GM19455 (cell line): Measurements from ENCODE around the gene ATP9A.
"Not testable (repeated sequence)": the region's sequence is repeated elsewhere in the genome, so short reads cannot be mapped to it uniquely, and the experiment has no call there.

Experiments
- ATAC-seq: cut with Tn5 transposase; IDR thresholded peaks from one replicate; pipeline ENCODE4 v1.9.1; 2021; ENCODE audit not compliant: unreplicated experiment

Gene ATP9A

DNA sequence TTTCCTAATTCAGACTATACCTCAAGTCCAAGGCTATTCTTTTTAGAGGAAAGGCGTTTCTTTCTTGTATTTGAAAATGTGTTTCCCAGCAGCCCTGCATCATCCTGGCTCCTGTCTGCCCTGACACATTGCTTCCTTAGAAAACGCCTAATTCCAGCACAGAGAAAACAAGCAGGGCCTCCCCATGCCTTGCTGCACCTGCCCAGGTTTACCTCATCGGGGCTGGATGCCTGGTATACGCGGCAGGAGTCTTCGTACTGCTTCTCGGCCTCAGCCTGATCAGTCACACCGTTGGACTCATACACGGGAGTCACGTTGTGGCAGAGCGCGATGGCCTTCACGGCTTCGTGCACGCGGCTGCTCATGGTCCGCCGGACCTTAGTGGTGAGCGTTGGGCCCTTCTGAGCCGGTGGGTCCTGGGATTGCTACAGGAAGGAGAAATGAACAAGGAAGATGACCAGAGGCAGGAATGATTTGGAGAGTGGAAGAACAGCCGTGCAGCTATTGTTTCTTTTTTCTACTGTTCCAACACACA, 111.4 kb downstream of the ATP9A start:
- ATAC-seq: no peak

DNA sequence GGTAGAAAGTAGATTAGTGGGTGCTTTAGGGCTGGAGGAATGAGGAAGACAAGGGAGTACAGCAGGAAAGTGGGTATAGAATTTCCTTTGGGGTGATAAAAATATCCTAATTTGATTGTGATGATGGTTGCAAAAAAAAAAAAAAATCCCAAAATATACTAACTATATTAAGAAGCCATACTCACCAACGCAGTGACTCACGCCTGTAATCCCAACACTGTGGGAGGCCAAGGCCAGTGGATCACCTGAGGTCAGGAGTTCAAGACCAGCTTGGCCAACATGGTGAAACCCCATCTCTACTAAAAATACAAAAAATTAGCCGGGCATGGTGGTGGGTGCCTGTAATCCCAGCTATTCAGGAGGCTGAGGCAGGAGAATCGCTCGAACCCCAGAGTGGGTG, 112.1 kb downstream of the ATP9A start:
- not testable (repeated sequence) for ATAC-seq

DNA sequence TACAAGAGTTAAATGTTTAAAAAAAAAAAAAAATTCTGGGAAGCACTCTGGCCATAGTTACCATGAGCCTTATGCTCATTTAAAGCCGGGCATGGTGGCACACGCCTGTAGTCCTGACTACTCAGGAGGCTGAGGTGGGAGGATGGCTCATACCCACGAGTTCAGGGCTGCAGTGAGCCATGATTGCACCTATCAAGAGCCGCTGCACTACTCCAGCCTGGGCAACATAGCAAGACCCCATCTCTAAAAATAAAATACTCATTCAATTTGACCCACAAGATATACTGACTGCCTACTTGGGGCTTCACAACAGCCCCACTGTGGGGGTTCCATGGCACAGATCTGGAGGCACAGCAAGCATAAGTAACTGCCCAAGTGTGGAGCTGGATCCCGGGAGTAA, 113.7 kb downstream of the ATP9A start:
- no peak for ATAC-seq

DNA sequence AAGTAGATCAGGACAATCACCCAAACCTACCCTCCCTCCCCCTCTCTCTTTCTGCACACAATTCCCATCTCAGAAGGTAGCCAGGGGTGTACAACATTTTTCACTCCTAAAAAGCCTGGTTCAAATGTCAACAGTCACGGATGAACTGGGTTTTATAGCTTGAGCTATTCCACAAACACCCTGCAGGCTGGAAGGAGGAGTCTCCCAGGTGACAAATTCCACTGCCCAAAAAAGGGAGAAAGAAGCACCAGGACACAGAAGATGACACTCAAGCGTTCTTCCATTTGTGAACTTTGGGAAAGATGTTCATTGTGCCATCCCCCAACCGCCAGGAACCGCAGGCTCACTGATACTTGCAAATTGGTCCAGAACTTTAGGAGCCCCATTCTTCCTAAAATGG, 114.1 kb downstream of the ATP9A start:
- ATAC-seq: no peak

DNA sequence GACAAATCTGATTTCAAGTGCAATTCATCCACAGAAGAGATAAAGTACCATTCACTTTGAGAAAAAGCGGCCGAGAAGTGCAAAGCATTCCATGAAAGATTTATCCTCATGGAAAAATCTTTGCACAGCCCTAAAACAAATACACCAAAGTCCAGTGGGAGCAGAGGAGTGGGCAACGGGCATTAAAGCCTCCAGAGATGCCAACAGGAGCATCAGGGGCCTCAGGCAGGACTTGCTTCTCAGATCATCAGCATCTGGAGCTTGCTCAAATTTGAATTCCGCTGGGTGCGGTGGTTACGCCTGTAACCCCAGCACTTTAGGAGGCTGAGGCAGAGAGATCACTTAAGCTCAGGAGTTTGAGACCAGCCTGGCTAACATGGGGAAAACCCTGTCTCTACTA, 115.0 kb downstream of the ATP9A start:
- no peak for ATAC-seq

DNA sequence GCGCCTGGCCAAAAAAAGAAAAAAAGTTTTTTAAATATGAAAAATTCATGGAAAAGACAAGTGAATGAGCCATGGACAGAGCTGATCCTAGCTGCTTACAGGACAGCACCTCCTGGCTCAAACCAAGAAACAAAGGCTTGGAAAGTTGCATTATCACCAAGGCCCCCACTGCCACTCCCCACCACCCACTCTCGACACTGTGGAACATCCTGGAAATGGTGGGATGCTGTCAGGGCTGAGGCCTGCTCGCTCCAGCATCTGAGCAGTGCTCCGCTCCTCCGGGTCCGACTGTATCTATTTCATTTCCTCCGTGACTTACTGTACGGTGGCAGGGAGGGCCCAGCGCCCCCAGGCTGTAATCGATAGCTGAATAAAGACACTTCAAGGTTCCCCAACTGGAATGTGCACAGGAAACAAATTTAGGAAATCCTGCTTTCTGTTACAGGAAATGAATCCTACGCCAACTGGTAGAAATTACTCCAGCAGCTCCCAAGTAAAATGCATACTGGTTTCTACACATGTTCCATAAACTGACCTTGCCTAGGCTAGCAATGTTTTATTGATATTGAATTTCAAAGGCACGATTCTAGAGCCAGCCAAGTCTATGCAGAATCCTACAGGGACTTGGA, 116.2 kb downstream of the ATP9A start:
- ATAC-seq: no peak

DNA sequence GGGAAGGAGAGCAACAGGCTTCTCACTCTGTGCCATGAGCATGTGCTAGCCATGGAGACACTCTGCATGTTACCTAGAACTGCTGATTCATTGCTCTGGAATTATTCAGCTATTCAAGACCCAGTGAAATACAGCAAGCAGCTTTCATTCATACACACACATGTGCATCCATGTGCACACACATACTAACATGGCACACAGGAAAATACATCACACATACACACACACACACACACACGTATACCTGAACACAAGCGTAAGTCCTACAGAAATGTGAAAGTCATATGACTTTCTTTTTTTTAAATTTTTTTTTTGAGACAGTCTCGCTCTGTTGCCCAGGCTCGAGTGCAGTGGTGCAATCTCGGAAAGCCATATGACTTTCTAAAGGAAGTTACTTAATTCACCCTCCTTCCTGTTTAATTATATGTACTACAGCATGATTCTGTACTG, 117.5 kb downstream of the ATP9A start:
- no peak for ATAC-seq

DNA sequence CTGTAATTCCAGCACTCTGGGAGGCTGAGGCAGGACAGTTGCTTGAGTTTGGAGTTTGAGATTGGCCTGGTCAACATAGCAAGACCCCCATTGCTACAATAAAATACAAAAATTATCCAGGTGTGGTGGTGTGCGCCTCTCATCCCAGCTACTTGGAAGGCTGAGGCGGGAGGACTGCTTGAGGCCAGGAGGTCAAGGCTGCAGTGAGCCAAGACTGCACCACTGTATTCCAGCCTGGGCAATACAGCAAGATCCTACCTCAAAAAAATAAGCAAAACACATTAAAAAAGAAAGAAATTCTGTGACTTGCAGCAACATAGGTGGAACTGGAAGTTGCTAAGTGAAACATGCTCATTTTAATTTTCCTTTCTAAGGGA, 119.6 kb downstream of the ATP9A start:
- no peak for ATAC-seq

DNA sequence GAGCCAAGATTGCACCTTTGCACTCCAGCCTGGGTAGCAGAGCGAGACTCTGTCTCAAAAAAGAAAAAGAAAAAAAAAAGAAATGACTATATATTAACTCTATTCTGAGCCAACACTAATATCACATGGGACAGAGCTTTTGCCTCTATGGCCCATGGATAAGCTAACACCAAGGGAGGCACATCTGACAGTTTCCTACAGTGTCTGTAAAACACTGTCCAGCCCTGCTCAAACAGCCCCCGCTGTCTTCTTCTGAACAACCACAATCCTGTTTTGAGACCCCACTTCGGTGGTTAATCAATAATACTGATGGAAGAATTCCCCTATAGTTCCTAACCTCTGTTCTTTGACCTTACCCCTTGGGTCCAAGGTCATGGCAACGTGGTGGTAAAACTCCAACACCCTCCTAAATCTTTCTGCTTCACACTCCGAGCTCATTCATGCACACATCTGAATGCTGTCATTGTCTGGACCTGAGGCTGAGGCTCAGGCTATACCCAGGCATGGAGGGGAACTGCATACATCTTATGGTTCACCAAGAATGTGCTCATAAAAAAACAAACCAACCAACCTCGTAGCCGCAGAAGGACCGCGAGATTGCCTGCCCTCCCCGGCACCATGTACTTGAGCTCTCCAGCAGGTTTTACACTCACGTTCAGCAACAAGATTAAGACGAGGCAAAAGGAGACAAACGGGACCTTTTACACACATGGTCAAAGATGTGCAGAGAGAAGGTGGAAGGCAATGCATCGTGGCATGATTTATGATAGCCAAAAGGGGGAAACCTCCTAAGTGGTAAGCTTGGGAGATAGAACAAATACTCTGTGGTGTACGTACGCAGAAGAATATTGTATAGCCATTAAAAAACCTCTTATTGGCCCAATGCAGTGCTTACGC, 120.3 kb downstream of the ATP9A start:
- ATAC-seq: no peak

DNA sequence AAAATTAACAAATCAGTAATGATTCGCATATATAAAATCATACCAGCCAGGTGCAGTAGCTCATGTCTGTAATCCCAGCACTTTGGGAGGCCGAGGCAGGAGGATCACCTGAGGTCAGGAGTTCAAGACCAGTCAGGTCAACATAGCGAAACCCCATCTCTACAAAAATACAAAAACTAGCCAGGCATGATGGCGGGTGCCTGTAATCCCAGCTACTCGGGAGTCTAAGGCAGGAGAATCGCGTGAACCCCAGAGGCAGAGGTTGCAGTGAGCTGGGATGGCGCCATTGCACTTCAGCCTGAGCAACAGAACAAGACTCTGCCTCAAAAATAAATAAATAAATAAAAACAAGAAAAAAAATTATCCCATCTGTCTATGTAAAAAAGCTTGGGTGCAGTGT, 124.4 kb downstream of the ATP9A start:
- not testable (repeated sequence) for ATAC-seq

DNA sequence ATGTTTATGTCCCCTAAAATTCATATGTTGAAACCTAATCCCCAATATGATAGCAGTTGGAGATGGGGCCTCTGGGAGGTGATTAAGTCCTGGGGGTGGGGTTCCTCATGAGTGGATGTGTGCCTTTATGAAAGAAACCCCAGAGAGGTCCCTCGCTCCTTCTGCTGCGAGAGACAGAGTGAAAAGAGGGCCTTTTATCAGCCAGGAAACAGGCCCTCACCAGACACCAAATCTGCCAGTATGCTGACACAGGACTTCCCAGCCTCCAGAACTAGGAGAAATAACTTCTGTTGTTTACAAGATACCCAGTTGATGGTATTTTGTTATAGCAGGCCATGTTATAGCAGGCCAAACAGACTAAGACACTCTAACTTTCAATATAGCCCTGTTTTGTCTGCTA, 124.8 kb downstream of the ATP9A start:
- ATAC-seq: no peak

DNA sequence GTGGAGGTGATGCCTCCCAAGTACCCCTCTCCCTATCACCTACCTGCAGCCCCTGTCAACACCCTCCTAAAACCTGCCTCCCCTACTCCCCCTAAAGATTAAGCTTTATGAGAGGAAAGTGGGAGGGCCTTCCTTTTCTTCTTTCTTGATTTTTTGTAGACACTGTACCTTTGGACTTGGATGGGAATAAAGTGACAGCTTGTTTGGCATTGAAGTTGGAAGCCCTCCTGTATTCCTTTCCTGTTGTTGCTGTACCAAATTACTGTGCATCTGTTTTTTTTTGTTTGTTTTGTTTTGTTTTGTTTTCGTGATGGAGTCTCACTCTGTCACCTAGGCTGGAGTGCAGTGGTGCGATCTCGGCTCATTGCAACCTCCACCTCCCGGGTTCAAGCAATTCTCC, 126.3 kb downstream of the ATP9A start:
- no peak for ATAC-seq

DNA sequence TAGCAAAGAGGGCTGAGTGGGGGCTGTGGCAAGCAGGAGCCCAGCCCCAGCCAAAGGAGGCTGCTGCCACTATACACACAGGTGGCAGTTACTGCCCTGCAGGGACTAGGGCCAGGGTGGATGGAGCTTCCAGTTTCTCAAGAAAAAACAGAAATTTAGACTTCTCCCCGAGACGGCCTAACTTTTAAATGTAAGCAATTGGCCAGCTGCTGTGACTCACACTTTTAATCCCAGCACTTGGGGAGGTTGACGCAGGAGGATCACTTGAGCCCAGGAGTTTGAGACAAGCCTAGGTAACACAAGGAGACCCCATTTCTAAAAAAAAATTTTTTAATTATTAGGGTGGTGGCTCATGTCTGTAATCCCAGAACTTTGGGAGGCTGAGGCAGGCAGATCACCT, 127.4 kb downstream of the ATP9A start:
- ATAC-seq: no peak

DNA sequence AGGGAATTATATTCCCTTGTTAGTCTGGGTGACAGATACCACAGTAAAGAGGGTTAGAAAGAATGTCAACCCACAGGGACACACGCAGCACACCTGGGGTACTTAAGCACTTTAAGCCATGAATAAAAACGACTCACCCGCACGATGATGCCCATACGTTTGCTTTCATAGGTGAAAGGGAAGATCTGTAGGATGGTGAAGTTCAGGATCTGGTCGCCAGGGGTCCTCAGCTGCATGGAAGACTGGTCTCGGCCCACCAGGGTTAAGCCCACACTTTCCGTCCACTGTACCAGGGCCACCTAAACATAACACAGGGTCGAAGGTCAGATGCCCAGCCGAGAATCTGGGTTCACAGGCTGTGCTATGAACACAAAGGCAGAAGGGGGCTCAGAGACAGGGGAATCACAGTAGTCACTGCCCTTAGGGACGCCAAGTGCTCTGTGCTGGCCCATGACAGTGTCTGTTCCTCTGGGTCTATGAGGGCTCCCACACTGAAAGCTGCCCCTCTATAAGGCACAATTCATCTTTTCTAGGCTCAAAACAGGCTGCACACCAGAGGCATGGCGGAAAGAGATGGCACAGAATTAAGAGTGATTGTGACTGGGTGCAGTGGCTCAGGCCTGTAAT, 128.9 kb downstream of the ATP9A start:
- no peak for ATAC-seq

DNA sequence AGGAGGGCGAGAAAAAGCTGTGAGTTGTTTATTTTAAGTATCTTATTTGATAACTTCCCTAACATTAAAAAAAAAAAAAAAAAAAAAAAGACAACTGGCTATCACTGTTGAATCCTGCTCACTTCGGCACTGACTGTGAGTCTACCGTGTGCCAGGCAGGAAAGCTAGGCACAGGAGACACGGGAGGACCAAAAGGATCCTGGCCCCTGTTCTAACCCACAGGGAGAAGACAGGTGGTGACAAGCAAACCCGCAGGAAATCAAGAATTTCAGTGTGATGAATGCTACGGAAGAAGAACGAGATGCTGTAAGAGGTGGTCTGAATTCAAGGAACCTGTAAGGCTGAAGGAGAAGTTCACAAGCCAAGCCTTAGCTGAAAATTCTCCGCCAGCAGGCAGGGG, 130.9 kb downstream of the ATP9A start:
- no peak for ATAC-seq

DNA sequence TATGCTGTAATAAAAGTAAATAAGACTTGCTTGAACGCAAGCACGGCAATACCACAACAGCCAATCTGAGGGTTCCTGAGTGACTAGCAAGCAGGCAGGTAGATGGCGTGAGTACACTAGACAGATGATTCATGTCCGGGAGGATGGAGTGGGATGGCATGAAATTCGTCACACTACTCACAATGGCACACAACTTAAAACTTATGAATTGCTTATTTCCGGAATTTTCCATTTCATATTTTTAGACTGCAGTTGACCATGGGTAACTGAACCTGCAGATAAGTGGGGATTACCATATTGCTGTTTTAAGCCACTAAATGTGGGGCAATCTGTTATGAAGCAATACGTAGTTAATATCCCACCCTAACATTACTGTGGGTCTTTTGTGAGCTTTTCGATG, 132.1 kb downstream of the ATP9A start:
- ATAC-seq: no peak

DNA sequence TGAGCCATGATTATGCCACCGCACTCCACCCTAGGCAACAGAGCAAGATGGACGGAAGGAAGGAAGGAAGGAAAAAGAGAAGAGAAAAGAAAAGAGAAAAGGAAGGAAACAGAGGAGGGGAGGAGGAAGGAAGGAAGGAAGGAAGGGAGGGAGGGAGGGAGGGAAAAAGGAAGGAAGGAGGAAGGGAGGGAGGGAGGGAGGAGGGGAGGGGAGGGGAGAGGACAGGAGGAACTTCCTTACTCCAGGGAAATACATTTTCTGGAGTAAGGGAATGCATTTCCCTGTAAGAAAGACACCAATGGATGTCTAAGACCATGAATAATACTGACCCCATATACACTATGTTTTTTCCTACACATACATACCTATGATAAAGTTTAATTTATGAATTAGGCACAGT, 132.5 kb downstream of the ATP9A start:
- ATAC-seq: no peak

DNA sequence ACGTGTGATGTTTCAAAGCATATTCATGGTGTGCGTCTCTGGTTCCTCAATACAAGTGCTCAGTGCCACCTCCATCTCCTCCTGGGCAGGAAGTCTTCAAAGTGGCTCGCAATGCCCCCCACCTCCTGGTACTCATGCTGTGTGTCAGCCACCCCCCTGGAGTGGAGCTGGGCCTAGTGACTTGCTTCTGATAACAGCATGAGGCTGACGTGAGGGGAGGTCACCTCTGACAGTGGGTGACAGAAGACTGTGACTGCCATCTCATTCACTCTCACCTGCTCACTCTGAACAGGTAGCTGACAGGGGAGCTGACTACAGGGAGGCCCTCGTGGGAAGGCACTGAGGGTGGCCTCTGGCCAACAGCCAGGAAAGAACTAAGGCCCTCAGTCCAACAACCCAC, 133.3 kb downstream of the ATP9A start:
- ATAC-seq: no peak

DNA sequence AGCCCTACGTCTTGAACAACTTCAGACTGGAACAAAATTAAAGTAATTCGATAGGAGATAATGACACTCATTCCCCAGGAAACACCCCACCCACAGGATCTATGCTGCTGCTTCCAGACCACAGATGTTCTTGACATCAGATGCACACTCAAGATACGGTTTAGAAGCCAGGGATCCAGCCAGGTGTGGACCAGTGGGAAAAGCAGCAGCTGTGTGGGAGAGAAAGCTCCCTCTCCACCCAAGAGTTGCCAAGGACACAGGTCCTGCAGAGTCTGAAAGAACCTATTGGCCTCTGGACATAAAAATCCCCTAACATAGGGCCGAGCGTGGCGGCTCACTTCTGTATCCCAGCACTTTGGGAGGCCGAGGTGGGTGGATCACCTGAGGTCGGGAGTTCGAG, 133.9 kb downstream of the ATP9A start:
- ATAC-seq: no peak

DNA sequence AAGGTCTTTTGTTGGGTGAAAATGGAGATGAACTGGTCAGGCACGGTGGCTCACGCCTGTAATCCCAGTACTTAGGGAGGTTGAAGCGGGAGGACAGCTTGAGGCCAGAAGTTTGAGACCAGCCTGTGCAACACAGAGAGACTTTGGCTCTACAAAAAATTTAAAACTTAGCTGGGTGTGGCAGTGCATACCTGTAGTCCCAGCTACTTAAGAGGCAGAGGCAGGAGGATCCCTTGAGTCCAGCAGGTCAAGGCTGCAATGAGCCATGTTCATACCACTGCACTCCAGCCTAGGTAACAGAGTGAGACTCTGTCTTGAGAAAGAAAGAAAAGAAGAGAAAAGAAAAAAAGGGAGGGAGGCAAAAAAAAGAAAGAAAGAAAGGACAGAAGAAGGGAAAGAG, 134.8 kb downstream of the ATP9A start:
- no peak for ATAC-seq

DNA sequence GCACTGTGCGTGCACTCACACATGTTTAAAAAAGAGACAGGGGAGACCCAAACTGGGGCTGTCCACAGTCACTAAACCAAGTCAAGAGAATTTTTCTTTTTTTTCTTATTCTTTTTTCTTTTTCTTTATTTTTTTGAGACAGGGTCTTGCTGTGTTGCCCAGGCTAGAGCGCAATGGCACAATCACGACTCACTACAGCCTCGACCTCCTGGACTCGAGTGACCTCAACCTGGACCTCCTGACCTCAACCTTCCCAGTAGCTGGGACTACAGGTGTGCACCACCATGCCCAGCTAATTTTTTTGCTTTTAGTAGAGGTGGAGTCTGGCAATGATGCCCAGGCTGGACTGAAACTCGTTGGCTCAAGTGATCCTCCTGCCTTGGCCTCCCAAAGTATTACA, 136.2 kb downstream of the ATP9A start:
- no peak for ATAC-seq
